GM12892 (cell line): ENCODE data around the gene RUFY4.

Experiments used
- POLR2A ChIP-seq: IDR thresholded peaks from 2 replicates; pipeline ENCODE4 v1.6.1; 2011; ENCODE audit warnings: low read depth, low read length, control low read depth
- POLR2AphosphoS5 ChIP-seq: IDR thresholded peaks from 2 replicates; pipeline ENCODE4 v1.6.1; 2011; ENCODE audit warnings: low read depth, low read length, control low read depth
- TAF1 ChIP-seq: IDR thresholded peaks from 2 replicates; pipeline ENCODE4 v1.6.1; 2011; ENCODE audit warnings: low read depth, mild to moderate bottlenecking, control low read depth, low read length, borderline replicate concordance

- TF ChIP-seq POLR2AphosphoS5 (no peak), POLR2A (no peak), TAF1 (no peak)
Observed at GRCh38 chr2:218047536-218048225, 21.4 kb upstream of the RUFY4 start.
